LHCN-M2 (cell line): ENCODE results near the gene OR4N2. TPM values are rescaled to one million over a fixed set of nuclear protein-coding genes. Genes with fewer than 3 reads are reported as not detected.
"Not testable (repeated sequence)": the region's sequence is repeated elsewhere in the genome, so short reads cannot be mapped to it uniquely, and the experiment has no call there.

ENCODE experiments used
- DNase-seq: peaks from one replicate; pipeline ENCODE4 v3.0.0-alpha.2; 2012; ENCODE audit warnings: low read depth
- polyA plus RNA-seq: library from polyadenylated mRNA; unstranded; fragments of >200 nt; gene quantifications from one replicate; pipeline ENCODE4 v1.2.1, GENCODE V29; 2012; ENCODE audit warnings: missing spikeins
- total RNA-seq: library from RNA; depleted of rRNA; stranded (reverse); fragments of >200 nt; gene quantifications from 2 replicates; pipeline ENCODE4 v1.2.3, GENCODE V29; 2014; rRNA removed

OR4N2 gene
- total RNA-seq = not detected in 2 replicates
- 0.04 TPM for polyA plus RNA-seq

DNA sequence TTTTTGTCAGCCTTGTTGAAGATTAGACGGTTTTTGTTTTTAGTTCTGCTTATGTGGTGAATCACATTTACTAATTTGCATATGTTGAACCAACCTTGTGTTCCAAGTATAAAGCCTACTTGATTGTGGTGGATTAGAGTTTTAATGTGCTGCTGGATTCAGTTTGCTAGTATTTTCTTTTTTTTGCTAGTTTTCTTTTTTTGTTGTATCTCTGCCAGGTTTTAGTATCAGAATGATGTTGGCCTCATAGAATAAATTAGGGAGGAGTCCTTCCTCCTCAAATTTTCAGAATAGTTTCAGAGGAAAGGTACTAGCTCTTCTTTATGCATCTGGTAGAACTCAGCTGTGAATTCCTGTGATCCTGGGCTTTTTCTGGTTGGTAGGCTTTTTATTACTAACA is at the start of gene OR4N2:
TSS of gene OR4N2 (plus strand) at position 301 of the 400 bp plus-strand sequence. CDS start 23,679 bp downstream, outside the sequence.
- DNase-seq = not testable (repeated sequence)

DNA sequence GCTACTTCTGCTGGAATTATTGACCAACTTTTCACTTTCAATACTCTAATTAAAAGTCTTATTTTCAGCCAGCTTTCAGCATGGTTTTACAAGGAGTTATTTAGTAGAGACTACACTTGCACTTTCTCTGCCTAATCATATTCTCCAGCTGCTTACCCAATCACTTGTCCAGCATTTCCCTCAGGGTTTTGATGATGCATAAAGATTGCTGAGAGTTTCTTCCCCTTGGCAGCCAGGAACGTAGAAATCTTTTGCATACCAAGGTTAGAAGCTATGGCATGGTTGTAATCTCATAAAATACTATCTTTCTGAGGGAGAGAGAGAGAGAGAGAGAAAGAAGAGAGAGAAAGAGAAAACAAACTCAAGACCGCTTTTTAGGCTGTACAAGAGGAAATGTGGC is 49.4 kb upstream of the OR4N2 start:
- peak; percentile 47 for DNase-seq

GRCh38 chr14:19771491-19771890 is 32.1 kb upstream of the OR4N2 start:
- DNase-seq = not testable (repeated sequence)

DNA sequence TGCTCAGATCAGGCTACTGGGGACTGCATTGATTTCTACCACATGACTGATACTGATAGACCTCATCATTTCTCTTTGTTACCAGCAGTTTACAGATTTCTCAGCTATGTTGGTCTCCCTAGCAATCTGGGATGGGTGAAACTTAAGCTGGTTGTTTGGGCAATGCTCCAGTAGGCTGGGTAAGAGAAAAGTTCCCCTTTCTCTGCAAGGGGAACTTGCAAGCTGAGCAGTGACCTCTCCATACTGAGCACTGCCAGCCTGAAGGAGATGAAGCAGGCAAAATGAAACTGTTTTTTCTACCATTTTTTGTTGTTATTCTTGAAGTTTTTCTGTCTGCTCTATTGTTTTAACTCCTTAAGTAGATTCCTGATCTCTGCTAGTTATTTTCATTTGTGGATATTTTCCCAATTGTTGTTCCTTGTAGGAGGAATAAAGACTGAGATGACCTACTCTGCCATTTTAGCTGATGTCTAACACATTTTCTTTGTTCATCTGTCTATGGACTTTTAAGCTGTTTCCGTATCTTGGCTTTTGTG is 31.6 kb upstream of the OR4N2 start:
- DNase-seq = no peak

DNA sequence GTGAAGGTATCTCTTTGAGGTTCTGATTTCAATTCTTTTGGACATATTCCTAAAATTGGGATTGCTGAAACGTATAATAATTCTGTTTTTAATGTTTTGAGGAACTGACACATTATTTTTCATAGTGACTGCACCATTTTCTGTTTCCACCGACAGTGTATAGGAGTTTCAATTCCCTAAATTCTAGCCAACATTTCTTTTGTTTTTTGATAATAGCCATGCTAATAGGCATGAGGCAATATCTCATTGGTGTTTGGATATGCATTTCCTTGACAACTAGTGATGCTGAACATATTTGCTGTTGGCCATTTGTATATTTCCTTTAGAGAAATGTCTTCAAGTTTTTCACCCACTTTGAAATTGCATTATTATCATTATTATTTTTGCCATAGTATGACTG is 31.1 kb upstream of the OR4N2 start:
- not testable (repeated sequence) for DNase-seq

- not testable (repeated sequence) for DNase-seq
Observed at GRCh38 chr14:19773204-19773603, 30.4 kb upstream of the OR4N2 start, which contains the start of gene OR4M1. TSS of gene OR4M1 (plus strand) at chr14:19773504. CDS start at chr14:19780323, 6,819 bp downstream.

GRCh38 chr14:19775587-19775986 is 28.0 kb upstream of the OR4N2 start:
- no peak for DNase-seq

DNA sequence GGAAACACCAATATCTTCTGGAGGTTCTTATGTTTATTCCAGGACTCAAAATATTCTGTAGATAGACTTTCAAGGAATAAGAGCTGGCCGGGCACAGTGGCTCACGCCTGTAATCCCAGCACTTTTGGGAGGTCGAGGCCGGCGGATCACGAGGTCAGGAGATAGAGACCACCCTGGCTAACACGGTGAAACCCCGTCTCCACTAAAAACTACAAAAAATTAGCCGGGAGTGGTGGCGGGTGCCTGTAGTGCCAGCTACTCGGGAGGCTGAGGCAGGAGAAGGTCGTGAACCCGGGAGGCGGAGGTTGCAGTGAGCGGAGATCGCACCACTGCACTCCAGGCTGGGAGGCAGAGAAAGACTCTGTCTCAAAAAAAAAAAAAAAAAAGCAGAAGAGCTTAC is 17.7 kb upstream of the OR4N2 start:
- DNase-seq = not testable (repeated sequence)

DNA sequence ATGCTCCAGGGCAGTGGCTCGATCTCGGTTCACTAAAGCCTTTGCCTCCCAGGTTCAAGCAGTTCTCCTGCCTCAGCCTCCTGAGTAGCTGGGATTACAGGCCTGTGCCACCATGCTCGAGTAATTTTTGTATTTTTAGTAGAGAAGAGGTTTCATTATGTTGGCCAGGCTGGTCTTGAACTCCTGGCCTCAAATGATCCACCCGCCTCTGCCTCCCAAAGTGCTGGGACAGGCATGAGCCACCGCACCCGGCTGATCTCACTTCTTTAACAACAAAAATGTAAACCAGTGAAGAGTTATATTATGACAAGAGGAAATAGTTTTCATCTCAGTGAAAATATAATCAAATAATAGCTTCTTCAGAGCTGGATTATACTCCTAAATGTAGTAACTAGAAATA is 16.3 kb upstream of the OR4N2 start:
- DNase-seq = not testable (repeated sequence)

GRCh38 chr14:19788150-19788549 is 15.4 kb upstream of the OR4N2 start:
- not testable (repeated sequence) for DNase-seq

GRCh38 chr14:19796520-19797108 is 7.0 kb upstream of the OR4N2 start:
- DNase-seq = not testable (repeated sequence)

- no peak for DNase-seq
Observed at GRCh38 chr14:19799880-19800279, 3.7 kb upstream of the OR4N2 start.

- no peak for DNase-seq
Observed at GRCh38 chr14:19800282-19801117, 3.1 kb upstream of the OR4N2 start.

GRCh38 chr14:19801118-19801464 is 2.5 kb upstream of the OR4N2 start:
- no peak for DNase-seq

- peak; percentile 27 for DNase-seq
Observed at GRCh38 chr14:19813171-19813920, 9.8 kb downstream of the OR4N2 start.

DNA sequence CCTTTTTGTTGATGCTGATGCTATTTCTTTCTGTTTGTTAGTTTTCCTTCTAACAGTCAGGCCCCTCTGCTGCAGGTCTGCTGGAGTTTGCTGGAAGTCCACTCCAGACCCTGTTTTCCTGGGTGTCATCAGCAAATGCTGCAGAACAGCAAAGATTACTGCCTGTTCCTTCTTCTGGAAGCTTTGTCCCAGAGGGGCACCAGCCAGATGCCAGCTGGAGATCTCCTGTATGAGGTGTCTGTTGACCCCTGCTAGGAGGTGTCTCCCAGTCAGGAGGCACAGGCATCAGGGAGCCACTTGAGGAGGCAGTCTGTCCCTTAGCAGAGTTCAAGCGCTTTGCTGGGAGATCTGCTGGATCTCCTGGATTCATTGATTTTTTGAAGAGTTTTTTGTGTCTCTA is 16.3 kb downstream of the OR4N2 start:
- not testable (repeated sequence) for DNase-seq

GRCh38 chr14:19821016-19821415 is 17.4 kb downstream of the OR4N2 start:
- DNase-seq = not testable (repeated sequence)

GRCh38 chr14:19823178-19823577 is 19.6 kb downstream of the OR4N2 start:
- DNase-seq = peak; percentile 28

DNA sequence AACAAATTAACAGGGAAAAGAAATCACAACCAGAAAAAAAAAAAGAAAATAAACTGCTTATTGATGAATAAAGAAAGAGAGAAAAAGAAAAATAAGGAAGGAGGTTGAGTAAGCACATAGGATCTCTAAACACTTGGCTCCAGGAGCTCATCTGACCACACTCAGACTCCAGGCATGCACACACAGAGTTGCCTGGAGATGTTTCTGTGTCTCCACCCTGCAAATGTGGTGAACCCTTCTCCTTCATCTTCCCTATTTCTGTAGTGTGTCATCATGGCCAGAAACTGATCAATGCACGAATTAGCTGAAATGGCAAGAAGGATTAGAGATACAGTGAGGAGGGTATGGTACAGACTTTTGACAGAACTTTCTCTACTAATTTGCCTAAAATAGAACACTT is 20.2 kb downstream of the OR4N2 start:
- DNase-seq = peak; percentile 86

DNA sequence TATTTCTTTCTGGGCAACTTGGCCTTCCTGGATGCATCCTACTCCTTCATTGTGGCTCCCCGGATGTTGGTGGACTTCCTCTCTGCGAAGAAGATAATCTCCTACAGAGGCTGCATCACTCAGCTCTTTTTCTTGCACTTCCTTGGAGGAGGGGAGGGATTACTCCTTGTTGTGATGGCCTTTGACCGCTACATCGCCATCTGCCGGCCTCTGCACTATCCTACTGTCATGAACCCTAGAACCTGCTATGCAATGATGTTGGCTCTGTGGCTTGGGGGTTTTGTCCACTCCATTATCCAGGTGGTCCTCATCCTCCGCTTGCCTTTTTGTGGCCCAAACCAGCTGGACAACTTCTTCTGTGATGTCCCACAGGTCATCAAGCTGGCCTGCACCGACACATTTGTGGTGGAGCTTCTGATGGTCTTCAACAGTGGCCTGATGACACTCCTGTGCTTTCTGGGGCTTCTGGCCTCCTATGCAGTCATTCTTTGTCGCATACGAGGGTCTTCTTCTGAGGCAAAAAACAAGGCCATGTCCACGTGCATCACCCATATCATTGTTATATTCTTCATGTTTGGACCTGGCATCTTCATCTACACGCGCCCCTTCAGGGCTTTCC is 24.2 kb downstream of the OR4N2 start:
- not testable (repeated sequence) for DNase-seq

DNA sequence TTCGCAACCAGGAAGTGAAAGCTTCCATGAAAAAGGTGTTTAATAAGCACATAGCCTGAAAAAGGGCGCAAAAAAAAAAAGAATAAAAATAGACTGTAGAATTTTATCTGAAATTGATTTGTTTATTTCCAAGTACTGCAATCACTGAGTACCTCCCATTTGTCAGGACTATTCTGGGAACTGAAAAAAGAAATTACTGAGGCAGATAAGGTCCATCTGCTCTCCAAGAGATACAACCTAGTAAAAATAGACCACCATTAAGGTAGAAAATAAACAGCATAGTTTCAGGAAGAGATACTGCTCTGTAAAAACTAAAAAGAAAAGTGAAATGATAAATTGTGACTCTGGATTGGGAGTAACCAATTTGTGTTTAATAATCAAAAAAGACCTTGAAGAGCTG is 24.7 kb downstream of the OR4N2 start:
- DNase-seq = no peak
